Stromal cell of bone marrow (primary cell): ENCODE data around the gene TMEM184A.
A peak's percentile ranks its signal among the peaks of the same experiment; 100 is the strongest.

Source experiments
- DNase-seq: peaks from one replicate; pipeline ENCODE4 v3.0.0-alpha.2; 2012; ENCODE audit warnings: low read depth

Gene TMEM184A

DNA sequence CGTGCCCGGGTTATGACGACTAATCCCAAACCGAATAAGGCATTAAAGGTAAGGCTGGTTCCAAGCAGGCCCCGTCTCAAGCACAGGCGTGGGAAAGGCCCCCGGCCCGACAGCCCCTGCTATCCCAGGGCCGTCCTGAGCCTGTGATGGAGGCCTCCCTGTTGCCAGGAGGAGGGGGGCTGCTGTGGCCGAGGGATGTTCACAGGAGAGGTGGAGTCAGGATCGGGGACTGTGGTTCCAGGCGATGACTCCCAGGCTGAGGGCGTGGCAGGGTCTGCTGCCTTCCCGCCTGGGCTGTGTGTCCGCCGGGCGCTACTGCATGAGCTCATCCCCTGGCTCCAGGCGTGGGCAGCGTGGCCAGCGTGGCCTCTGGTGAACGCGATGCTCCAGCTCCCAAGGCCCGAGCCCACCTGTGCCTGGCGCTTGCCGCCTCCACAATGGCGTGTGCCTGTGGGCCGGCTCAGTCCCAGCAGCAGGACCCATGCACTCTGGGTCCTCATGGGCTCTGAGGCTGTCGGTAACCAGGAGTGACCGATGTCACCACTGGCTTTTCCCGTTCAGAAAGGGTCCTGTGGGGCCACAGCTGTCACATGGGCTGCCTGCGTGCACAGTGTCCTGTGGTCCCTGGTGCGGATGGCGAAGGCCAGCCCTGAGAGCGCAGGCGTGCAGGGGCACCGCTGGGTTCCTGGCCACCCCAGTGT is 16.7 kb downstream of the TMEM184A start:
- DNase-seq = no peak

GRCh38 chr7:1538544-1539180 is 17.3 kb downstream of the TMEM184A start:
- no peak for DNase-seq

GRCh38 chr7:1537535-1538412 is 18.2 kb downstream of the TMEM184A start:
- DNase-seq = peak; percentile 77

- DNase-seq = peak; percentile 95
Measured at GRCh38 chr7:1536743-1537534, 19.1 kb downstream of the TMEM184A start.

DNA sequence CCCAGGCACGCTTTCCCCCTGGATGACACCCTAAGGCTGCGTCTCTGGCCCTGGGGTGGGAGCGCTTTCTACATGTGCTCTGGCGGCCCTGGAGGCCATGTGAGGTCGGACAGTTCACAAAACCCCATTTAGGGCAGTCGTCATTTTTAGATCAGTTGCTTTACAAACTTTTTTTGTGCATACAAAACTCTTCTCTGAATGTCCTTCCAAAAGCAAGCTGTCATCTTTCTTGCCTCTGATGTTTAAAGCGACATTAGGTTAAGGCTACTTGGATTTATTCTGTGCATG is 19.6 kb downstream of the TMEM184A start:
- DNase-seq = no peak

- DNase-seq = no peak
Measured at GRCh38 chr7:1535701-1536454, 20.1 kb downstream of the TMEM184A start.

DNA sequence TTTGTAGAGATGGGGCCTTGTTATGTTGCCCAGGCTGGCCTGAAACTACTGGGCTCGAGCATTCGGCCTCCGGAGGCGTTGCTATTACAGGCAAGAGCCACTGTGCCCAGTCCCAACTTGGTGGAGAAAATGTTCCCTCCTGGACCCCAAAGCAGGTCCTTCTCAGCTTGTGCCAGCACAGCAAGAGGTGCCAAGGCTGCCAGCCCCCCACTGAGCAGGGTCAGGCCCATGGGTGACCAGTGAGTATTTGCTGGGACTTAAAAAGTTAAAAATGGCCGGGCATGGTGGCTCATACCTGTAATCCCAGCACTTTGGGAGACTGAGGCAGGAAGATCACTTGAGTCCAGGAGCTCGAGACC is 20.9 kb downstream of the TMEM184A start:
- no peak for DNase-seq

DNA sequence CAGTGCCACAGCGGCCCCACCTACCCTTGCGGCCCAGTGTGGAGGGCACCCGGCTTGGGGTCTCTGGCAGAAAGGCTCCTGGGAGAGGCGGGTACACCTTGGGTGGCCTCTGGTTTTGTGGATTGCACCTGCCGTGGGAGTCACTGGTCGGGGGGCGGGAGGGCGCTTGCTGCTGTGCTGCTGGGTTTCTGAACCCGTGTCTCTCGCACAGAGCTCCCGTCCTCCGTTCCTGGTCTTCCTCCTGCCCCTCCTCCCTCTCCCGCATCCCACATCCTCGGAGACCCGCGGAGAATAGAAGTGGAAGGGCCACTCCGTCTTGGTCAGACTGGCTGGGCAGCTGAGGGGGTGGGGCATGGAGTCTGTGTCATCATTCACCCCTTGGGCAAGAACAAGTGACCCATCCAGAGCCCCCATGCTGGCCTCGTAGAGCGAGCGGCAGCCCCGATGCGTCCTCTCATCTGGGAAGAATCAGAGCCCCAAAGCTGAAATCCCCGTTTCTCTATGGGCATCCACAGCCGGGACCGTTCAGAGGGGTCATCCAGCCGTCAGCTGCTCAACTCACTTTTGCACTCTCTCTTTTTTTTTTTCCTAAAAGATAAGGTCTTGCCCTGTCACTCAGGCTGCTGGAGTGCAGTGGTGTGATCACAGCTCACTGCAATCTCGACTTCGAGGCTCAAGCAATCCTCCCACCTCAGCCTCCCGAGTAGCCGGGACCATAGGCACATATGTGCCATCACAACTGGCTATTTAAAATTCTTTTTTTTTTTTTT is 21.5 kb downstream of the TMEM184A start:
- no peak for DNase-seq

DNA sequence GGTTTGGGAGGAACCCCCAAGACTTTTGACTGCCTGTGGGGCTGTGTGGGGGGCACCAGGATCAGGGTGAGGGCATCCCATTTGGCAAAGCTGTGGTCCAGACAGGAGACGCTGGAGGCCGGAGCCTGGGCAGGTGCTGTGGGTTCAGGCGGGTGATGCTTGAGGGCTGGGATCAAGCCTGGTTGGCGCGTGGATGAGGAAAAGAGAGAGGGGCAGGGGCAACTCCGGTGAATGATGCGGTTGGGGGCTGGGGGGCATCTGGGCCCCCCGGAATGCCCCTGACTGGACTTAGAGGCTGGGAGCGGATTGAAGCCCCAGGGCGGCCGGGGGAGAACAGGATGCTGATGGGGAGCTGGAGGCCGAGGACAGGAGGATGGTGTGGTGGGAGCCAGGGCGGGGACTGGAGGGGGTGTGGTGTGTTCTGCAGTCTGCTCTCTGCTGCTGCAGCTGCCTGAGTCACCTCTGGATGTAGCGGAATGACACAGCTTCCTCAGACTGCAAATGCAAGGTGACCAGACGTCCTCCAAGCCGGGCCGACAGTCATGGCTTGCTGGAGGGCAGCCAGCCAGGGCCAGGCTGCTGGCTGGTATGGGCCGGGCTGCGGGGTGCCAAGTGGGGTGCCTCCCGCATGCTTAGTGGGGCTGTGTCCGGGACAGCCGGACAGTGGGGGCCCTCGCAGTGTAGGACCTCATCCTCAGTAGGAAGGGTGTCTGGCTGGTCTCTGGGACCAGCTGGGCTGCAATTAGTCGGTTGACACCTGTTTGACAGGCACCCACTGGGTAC is 22.3 kb downstream of the TMEM184A start:
- DNase-seq = peak; percentile 68

DNA sequence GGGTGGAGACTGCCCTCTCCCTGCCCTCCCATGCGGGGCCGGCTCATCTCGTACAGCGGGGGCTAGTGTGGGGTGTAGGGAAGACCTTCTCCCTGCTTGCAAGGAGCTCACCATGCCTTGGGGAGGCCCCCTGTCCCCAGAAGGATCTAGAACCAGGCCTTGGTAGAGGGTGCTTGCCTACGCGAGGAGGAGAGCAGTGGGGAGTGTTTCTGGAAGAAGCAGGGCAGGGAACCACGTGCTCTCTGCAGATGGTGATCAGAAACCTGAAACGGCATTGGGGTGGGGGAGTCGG is 22.8 kb downstream of the TMEM184A start:
- DNase-seq = no peak

DNA sequence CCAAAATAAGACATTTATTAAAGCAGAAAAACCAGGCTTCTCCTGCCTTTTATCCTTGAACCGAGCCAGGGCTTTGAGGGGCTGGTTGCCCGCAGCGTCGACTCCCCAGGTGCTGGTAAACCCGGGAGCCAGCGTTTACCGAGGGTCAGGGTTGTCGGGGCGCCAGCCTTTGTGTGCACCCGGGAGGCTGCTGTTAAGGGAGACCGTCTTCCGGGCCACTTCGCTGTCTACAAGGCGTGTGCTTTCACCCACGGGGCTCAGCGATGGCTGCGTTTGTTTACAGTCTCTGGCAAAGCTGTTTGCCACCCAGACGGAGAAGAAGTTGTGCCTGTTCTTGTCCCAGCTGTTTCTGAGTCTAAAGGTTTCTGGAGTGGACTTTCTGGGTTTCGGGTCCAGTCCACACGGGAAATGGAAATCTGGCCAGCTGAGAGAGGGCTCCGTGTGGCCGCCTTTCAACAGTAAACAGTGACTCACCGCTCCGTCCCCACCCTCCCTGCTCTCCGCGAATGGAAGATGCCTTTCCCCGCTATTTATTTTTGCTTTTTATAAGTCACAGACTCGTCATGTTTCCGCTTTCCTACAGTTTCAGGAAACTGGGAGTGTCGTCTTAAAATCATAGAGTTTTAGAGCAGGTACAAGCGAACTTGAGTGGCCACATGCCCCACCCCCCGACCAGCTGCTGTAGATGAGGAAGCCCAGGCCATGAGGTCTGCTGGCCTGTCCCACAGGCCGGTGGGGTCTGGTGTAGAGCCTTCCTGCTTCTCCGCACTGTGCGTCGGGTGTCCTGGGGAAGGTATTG is 23.4 kb downstream of the TMEM184A start:
- peak; percentile 88 for DNase-seq

DNA sequence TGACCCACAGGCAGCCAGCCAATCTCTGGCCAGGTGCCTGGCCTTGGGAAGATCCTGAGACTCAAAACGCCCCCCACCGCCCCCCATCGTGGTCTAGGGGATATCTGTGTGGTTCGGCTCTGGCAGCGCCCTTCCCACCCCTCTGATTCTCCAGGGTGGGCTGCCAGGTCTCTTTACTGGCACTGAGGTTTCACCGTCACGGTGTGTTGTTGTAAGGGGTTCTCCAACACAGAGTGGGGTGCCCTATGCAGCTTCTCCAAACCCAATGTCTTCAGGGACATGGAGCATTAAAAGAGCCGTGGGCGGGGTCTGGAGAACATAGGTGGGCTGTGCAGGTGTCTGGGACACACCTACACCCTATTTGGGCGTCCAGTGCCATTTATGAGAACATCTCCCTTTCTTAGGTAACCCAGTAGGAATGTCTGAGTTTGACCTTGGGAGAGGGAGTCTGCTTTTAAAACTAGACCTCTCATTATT is 24.0 kb downstream of the TMEM184A start:
- no peak for DNase-seq

GRCh38 chr7:1531263-1531978 is 24.6 kb downstream of the TMEM184A start:
- no peak for DNase-seq

DNA sequence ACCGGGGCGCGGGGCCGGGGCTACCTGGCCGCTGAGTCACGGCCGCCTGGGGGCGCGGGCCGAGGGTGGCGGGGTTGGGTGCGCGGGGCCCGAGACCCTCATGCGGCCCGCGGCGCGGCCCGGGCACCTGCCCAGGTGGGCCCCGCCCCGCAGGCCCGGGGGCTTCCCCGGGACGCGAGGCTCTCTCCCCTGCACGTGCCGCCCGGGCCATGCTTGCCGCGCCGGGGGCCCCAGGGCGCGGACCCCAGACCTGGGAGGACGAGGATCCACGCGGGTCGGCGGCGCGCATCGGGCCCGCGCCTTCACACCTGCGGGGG is 25.1 kb downstream of the TMEM184A start:
- no peak for DNase-seq

GRCh38 chr7:1529383-1530116 is 26.5 kb downstream of the TMEM184A start:
- DNase-seq = no peak

DNA sequence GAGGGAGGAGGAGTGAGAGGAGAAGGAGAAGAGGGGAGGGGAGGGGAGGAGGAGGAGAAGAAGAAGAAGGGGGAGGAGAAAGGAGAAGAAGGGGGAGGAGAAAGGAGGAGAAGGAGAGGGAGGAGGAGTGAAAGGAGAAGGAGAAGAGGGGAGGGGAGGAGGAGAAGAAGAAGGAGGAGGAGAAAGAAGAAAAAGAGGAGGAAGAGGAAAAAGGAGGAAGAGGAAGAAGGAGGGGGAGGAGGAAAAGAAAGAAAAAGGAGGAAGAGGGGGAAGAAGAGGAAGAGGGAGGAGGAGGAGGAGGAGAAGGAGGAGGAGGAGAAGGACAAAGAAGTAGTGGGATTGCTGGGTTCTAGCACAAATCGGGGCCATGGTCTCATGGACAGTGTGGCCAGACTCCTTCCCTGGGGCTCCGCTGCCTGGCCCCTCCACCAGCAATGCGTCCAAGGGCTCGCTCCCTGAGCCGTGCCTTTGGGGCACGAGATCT is 29.7 kb downstream of the TMEM184A start:
- peak; percentile 73 for DNase-seq

DNA sequence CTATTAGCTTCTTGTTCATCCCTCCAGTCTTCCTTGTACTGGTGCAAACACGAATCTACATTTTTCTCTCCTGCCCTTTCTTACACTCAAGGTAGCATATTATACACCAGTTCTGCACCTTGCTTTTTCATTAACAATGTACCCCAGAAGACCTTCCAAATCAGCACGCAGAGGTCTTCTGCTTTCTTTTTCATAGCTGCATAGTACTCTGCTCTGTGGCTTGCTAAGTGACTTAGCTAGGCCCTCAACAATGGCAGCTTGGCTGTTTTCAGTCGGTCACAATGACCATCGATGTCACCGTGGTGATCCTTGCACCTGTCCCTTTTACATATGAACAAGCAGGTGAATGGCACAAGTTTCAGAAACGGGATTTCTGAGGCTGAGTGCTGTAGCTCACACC is 30.6 kb downstream of the TMEM184A start:
- DNase-seq = no peak

- no peak for DNase-seq
Measured at GRCh38 chr7:1523844-1524243, 32.2 kb downstream of the TMEM184A start.
